ENCODE measurements around the gene FYN.

FYN gene

GRCh38 chr6:111784433-111784832, 88.8 kb downstream of the FYN start:
- peak; percentile 35 for DNase-seq

GRCh38 chr6:111782887-111783466, 90.3 kb downstream of the FYN start:
- no peak for DNase-seq

GRCh38 chr6:111782192-111782809, 91.0 kb downstream of the FYN start:
- DNase-seq = no peak

GRCh38 chr6:111781041-111781708, 92.1 kb downstream of the FYN start:
- no peak for DNase-seq

- no peak for DNase-seq
These were observed 92.9 kb downstream of the FYN start for GRCh38 chr6:111780393-111780792.

- no peak for DNase-seq
These were observed 93.6 kb downstream of the FYN start for GRCh38 chr6:111779660-111780059.

- DNase-seq = no peak
These were observed 94.2 kb downstream of the FYN start for GRCh38 chr6:111779031-111779430.

GRCh38 chr6:111777357-111777756, 95.9 kb downstream of the FYN start:
- no peak for DNase-seq

- DNase-seq = no peak
These were observed 96.7 kb downstream of the FYN start for GRCh38 chr6:111776236-111777221.

- DNase-seq = no peak
These were observed 97.9 kb downstream of the FYN start for GRCh38 chr6:111775145-111775922.

GRCh38 chr6:111774346-111774703, 98.9 kb downstream of the FYN start:
- DNase-seq = no peak

GRCh38 chr6:111773501-111774345, 99.5 kb downstream of the FYN start:
- DNase-seq = no peak

- DNase-seq = no peak
These were observed 100.9 kb downstream of the FYN start for GRCh38 chr6:111772381-111772780.

- no peak for DNase-seq
These were observed 101.6 kb downstream of the FYN start for GRCh38 chr6:111771629-111772028.

GRCh38 chr6:111771094-111771432, 102.2 kb downstream of the FYN start:
- no peak for DNase-seq

- no peak for DNase-seq
These were observed 102.8 kb downstream of the FYN start for GRCh38 chr6:111770263-111771093.

- no peak for DNase-seq
These were observed 103.7 kb downstream of the FYN start for GRCh38 chr6:111769365-111770152.

- DNase-seq = no peak
These were observed 104.9 kb downstream of the FYN start for GRCh38 chr6:111768431-111768770.

- no peak for DNase-seq
These were observed 105.4 kb downstream of the FYN start for GRCh38 chr6:111767752-111768430.

Data from NCI-H2081 treated with DMSO at 0.1 percent for 48 hours (cell line).